Measurements from ENCODE around the gene TMEM50B.

- TF ChIP-seq CTCF (IDR thresholded peaks at IDR 0.05; ENCODE audit: low read length) (no peak), EZH2 (optimal IDR thresholded peaks at IDR 0.05; ENCODE audit: low read depth, low read length) (no peak)
These were observed 31.1 kb upstream of the TMEM50B start for GRCh38 chr21:33510826-33511225.
